ENCODE data around the gene AKT1S1. TPM values are rescaled to one million over a fixed set of nuclear protein-coding genes. Genes with fewer than 3 reads are reported as not detected.

Gene AKT1S1
- total RNA-seq, 1 donor from 2014 or later, result 35.0 TPM

DNA sequence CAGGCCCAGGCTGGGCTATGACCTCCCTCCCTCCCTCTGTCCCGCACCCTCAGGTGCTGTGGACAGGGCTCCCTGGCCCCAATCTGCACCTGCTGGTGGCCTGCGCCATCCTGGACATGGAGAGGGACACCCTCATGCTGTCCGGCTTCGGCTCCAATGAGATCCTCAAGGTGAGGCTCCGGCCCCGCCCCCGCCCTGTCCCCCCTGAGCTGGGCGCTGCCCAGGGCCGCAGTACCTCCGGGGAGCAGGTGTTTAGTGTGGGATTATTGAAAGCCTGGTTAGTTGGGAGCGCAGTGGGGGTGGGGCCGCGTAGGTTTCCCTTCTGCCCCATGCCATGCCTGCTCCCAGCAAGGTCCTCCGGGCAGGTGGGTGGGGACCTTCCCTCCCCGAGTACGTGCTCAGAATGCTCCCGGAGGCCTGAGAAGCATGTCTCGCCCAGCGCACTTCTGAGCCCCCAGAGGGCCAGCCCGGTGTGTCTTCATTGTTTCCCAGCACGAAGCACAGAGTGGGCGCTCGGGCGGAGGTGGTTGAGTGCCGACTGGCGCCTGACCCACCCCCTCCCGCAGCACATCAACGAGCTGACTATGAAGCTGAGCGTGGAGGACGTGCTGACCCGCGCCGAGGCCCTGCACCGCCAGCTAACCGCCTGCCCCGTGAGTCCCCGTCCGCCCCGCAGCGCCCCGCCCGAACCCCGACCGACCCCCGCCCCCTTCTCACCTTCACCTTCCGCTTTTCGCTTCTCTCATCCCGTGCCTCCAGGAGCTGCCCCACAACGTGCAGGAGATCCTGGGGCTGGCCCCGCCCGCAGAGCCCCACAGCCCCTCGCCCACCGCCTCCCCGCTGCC, 10.7 kb upstream of the AKT1S1 start:
- ATAC-seq (ENCODE audit: poor library complexity) (no peak), DNase-seq (no peak)
- intact Hi-C loops (cut with DNase I), result no loop called here

DNA sequence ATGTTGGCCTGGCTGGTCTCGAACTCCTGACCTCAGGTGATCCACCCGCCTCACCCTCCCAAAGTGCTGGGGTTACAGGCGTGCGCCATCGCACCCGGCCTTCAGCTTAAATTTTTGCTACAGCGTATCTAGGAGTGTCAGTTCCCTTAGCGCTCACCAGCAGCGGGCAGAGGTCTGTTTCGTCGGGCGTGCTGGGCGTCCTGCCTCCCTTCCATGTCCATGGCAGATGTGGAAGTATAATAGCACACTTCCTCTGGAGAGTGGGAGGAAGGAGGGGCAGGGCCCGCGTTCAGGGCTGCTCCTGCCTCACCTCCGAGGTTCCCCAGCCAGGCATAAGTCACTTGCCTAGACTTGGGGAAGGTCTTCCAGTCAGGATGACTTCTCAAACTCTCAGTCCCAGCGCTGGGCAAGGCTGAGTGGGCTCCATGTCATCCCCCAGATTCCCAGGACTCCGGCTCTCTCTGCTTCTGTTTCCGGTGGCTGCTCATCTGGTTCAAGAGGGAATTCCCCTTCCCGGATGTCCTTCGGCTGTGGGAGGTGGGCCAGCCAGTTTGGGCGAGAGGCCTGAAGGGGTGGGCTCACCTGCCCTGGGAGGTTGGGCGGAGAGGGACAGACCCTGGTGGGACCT, 10.0 kb upstream of the AKT1S1 start:
- no peak for ATAC-seq (ENCODE audit: poor library complexity)
- intact Hi-C loops (cut with DNase I), result no loop called here
- DNase-seq, result no peak

- DNase-seq (no peak), ATAC-seq (ENCODE audit: poor library complexity) (no peak)
- intact Hi-C loops (cut with DNase I), result no loop called here
Measured at GRCh38 chr19:49884760-49885159, 7.6 kb upstream of the AKT1S1 start.

- ATAC-seq (ENCODE audit: poor library complexity) (no peak), DNase-seq (no peak)
- intact Hi-C loops (cut with DNase I), result no loop called here
Measured at GRCh38 chr19:49884109-49884508, 7.0 kb upstream of the AKT1S1 start.

GRCh38 chr19:49883094-49883493, 5.9 kb upstream of the AKT1S1 start:
- DNase-seq, result no peak
- intact Hi-C loops (cut with DNase I), result no loop called here

GRCh38 chr19:49882643-49883042, 5.5 kb upstream of the AKT1S1 start:
- ATAC-seq (ENCODE audit: poor library complexity) (no peak), DNase-seq (no peak)
- intact Hi-C loops (cut with DNase I), result no loop called here

More at GRCh38 chr19:49883094-49883493, 5.9 kb upstream of the AKT1S1 start:
- ATAC-seq (ENCODE audit: poor library complexity), result no peak

GRCh38 chr19:49881672-49882394, 4.7 kb upstream of the AKT1S1 start:
- DNase-seq, result no peak
- intact Hi-C loops (cut with DNase I), result no loop called here
- no peak for ATAC-seq (ENCODE audit: poor library complexity)

- ATAC-seq (ENCODE audit: poor library complexity) (no peak), DNase-seq (no peak)
- intact Hi-C loops (cut with DNase I), result no loop called here
Measured at GRCh38 chr19:49881186-49881585, 4.0 kb upstream of the AKT1S1 start.

DNA sequence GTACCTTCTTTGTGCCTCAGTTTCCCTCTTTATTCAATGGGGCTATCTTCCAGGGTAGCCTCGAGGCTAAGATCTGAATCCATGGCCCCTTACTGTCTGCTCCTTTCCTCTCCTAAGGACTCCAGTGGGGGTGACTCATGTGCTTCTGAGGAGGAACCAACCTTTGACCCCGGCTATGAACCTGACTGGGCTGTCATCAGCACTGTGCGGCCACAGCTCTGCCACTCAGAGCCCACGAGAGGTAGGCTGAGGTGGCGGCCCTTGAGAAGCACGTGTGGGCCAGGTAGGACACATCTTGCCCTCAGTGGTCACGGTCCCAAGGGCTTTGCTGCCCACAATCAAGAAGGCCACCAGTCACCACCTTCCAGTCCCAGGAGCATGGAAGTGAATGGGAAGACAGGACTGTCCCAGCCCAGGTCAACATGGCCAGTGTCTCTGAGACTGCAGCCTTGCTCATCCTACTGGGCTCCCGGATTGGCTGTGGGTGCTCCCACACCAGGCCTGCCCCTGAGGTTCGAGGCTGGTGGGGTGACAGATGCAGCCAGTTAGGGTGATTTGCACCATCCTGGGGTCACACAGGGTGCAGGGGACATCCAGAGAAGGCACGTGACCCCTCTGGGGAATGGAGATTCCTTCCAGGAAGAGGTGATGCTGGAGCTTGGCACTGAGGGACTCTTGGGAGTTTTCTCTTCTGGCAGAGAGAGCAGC, 3.2 kb upstream of the AKT1S1 start:
- intact Hi-C loops (cut with DNase I), result no loop called here
- DNase-seq, result no peak
- ATAC-seq (ENCODE audit: poor library complexity), result no peak

DNA sequence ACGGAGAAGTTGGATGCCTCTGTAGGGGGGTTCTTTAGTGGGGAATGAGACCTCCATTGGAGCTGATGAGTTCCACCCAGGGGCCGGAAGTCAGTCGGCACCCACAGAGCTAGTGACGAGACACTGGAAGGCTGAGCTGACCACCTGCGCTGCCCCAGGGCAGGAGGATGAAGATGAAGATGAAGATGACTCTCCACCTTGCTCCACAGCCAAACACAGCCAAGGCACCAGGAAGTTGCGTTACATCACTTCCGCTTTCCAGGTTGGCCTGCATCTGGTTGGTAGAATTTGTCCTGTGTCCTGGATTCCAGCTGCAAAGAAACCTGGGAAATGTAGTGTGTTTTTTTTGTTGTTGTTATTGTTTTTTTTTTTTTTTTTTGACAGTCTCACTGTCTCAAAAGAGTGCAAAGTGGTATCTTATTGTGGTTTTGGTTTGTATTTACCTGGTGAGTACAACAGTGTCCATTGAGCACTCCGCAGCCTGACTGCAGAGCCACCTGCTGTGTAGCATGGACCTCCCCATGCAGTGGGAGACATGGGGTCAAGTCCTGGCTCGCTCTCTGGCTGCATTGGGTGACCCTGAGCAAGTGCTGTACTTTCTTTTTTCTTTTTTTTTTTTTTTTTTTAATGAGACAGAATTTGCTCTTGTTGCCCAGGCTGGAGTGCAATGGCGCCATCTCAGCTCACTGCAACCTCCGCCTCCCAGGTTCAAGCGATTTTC, 2.2 kb upstream of the AKT1S1 start:
- DNase-seq (no peak), ATAC-seq (ENCODE audit: poor library complexity) (no peak)
- intact Hi-C loops (cut with DNase I), result no loop called here

DNA sequence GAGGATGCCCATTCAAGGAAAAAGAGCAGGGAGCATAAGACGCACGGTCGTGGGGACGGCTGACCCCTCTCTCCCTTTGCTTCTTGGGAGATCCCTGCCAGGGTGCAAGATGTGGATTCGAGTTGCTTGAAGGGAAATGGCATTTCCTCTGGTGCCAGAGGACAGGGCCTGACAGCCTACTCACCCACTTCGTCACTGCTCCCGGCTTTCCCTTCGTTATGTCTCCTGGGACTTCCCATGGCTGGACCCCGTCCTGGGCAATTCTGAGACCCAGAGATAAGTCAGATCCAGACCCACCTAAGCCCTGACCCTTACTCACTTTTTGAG, 1.6 kb upstream of the AKT1S1 start:
- DNase-seq, result no peak

DNA sequence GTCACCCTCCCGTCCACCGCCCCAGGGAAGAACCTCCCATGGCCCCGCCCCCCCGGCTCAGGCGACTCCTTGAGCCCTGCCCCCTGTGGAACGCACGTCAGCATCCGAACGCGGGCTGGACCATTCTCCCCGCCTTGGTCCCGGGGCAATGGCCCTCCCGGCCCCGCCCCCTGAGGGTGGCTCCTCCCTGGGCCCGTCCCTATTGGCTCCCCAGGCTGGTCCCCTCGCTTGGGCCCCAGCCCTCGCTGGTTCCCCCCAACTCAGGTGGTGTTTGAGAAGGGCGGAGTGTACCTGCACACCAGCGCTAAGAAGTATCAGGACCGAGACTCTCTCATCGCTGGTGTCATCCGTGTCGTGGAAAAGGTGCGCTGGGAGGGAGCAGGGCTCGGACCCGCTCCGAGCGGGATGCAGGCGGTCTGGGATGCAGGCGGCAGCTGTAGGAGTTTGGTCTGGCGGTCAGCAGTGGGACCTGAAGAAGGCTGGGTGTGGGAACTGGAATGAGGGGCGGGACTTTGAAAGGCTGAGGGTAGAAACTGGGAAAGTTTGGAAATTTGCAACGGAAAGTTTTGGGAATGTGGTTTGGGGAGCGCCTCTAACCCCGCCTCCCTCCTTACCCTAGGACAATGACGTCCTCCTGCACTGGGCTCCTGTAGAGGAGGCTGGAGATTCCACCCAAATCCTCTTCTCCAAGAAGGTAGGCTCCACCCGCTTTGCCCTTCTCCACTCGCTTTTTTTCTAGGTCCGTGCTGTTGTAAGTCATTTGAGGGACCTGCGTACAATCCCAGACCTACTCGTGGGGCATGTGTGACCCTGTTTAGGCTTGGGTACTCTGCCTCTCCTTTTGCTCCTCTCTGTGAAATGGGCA, 956 bp upstream of the AKT1S1 start:
- ATAC-seq (ENCODE audit: poor library complexity) (peak; percentile 76), DNase-seq (peak; percentile 99)
- intact Hi-C loops (cut with DNase I), result no loop called here

More for the DNA sequence above, 1.6 kb upstream of the AKT1S1 start:
- intact Hi-C loops (cut with DNase I), result no loop called here
- ATAC-seq (ENCODE audit: poor library complexity), result no peak

DNA sequence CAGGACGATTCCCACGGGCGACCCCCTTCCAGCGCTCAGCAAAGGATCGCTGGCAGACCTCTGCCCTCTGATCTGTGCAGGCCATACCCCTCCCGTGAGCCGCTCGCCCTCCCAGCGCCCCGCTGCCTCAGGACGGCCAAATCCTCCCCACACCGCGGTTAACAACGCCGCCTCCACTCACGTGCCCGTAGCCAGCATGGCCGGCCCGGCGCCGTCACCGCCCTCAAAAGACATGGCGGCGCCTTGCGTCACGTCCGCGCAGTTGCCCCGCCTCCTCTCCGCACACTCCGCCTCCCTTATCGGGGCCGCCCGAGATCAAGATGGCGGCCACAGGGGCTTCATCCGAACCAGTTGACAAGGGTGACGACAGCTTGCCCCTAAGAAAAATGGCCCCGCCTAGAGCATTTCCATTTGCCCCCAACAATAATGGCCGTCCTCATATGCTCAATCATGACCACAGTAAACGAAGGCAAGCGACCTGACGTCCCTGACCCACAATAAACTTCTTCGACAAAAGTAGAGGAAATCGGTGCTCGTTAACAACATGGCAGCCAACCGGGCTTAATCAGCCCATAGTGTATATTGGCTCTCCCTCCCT, 634 bp downstream of the AKT1S1 start:
- intact Hi-C loops (cut with DNase I), result no loop called here
- DNase-seq (peak; percentile 99), ATAC-seq (ENCODE audit: poor library complexity) (peak; percentile 81)

- peak; percentile 21 for ATAC-seq (ENCODE audit: poor library complexity)
- peak; percentile 83 for DNase-seq
- intact Hi-C loops (cut with DNase I), result no loop called here
Measured at GRCh38 chr19:49875857-49876421, 1.2 kb downstream of the AKT1S1 start.

DNA sequence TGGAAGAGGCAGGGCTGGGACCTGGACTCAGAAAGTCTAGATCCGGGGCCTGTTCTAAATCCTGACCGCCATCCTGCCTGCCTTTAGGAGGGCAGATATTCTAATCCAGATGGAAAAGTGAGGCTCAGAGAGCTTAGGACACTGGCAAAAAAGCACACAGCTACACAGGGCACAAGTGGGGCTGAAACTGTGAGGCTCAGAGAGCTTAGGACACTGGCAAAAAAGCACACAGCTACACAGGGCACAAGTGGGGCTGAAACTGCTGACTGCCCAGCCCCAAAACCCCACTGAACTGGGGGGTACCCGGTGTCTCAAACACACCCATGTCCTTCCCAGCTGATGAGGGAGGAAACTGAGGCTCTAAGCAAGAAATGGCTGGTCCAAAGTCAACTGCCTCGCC, 2.0 kb downstream of the AKT1S1 start:
- intact Hi-C loops (cut with DNase I), result no loop called here
- no peak for ATAC-seq (ENCODE audit: poor library complexity)

GRCh38 chr19:49874503-49875157, 2.5 kb downstream of the AKT1S1 start:
- intact Hi-C loops (cut with DNase I), result no loop called here
- ATAC-seq (ENCODE audit: poor library complexity) (no peak), DNase-seq (peak; percentile 26)

More for the DNA sequence above, 2.0 kb downstream of the AKT1S1 start:
- DNase-seq, result peak; percentile 30
